Fibroblast of the aortic adventitia (primary cell): ENCODE data around the gene METTL26. TPM values are rescaled to one million over a fixed set of nuclear protein-coding genes. Genes with fewer than 3 reads are reported as not detected.

Source experiments
- DNase-seq: peaks from one replicate; pipeline ENCODE4 v3.0.0-alpha.2; 2010; ENCODE audit warnings: low read depth
- H3K4me3 ChIP-seq: 2 replicates; pipeline ENCODE4 v1.5.1; 2011; ENCODE audit warnings: low read depth, mild to moderate bottlenecking, control low read depth, low read length, moderate library complexity
- CTCF ChIP-seq: IDR thresholded peaks from 2 replicates; pipeline ENCODE4 v1.5.1; 2011; ENCODE audit warnings: mild to moderate bottlenecking, low read length, control low read depth, inconsistent platforms; ENCODE audit not compliant: insufficient read depth
- total RNA-seq: library from RNA; depleted of rRNA; stranded (reverse); fragments of >200 nt; gene quantifications from 2 replicates; pipeline ENCODE4 v1.2.3, GENCODE V29; 2012; ENCODE audit warnings: low replicate concordance

METTL26 gene
- total RNA-seq, 1 donor = 85.0 TPM

GRCh38 chr16:648071-648780 lies 12.1 kb upstream of the METTL26 start:
- TF ChIP-seq CTCF = peak; percentile 46
- DNase-seq = peak; percentile 13
- peak overlapping the region; percentile 76 for H3K4me3 ChIP-seq

GRCh38 chr16:647173-647902 lies 11.2 kb upstream of the METTL26 start:
- no peak for DNase-seq
- H3K4me3 ChIP-seq = no peak overlapping the region
- TF ChIP-seq CTCF = no peak

- H3K4me3 ChIP-seq = no peak overlapping the region
- no peak for DNase-seq
- TF ChIP-seq CTCF = no peak
Observed at GRCh38 chr16:646679-647172, 10.6 kb upstream of the METTL26 start.

GRCh38 chr16:645852-646678 lies 10.0 kb upstream of the METTL26 start:
- no peak for DNase-seq
- TF ChIP-seq CTCF = no peak

GRCh38 chr16:644556-644955 lies 8.5 kb upstream of the METTL26 start:
- no peak overlapping the region for H3K4me3 ChIP-seq
- DNase-seq = no peak
- no peak for TF ChIP-seq CTCF

More at GRCh38 chr16:645852-646678, 10.0 kb upstream of the METTL26 start:
- H3K4me3 ChIP-seq = no peak overlapping the region

GRCh38 chr16:643050-643368 lies 6.9 kb upstream of the METTL26 start:
- DNase-seq = no peak
- peak overlapping the region; percentile 85 for H3K4me3 ChIP-seq
- no peak for TF ChIP-seq CTCF
